Measurements from ENCODE around the gene IFNA4. TPM values are rescaled to one million over a fixed set of nuclear protein-coding genes. Genes with fewer than 3 reads are reported as not detected.
"Not testable (repeated sequence)": the region's sequence is repeated elsewhere in the genome, so short reads cannot be mapped to it uniquely, and the experiment has no call there.

IFNA4 gene
- total RNA-seq, 5 donors from 2014 or later (not counting 1 experiment from before 2014, with no cell fraction given): not detected

DNA sequence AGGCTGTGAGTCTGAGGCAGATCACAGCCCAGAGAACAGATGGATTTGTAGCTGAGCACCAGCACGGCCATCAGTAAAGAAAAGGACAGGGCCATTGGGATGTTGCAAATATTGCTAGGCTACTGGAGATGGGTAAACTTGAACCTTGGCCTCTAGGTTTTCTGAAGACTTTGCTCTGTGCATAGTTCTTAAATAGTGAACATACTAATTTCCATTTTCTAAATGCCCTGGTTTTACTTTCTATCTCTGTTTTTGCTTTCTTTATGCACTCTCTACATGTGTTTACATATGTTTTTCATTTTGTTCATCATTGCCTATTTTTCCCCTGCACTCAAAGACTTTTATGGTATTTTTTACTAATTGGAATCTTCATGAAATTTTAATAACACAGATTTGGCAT, 29.8 kb upstream of the IFNA4 start, which contains the start of gene IFNA16:
IFNA16 (minus strand) TSS at position 101 of the 400 bp plus-strand sequence; CDS start at position 95, 6 bp downstream.
- H3K36me3 Mint-ChIP-seq; H3K4me1 Mint-ChIP-seq; H3K4me3 Mint-ChIP-seq; ATAC-seq (replicated peaks in 1 of 4); H3K27ac ChIP-seq (ENCODE audit: low read length); H3K9me3 ChIP-seq; H3K27ac Mint-ChIP-seq; H3K36me3 ChIP-seq (ENCODE audit: control insufficient read depth in 2 of 2, extremely low read depth in 1 of 2, insufficient read depth in 1 of 2, low read length in 1 of 2); H3K27me3 ChIP-seq (replicated peaks in 1 of 2; ENCODE audit: control insufficient read depth in 2 of 2, extremely low read depth in 1 of 2, insufficient read depth in 2 of 2, low read length in 1 of 2); H3K4me1 ChIP-seq (ENCODE audit: control insufficient read depth in 1 of 2, extremely low read depth in 1 of 2, insufficient read depth in 2 of 2, low read length in 2 of 2); H3K4me3 ChIP-seq (ENCODE audit: control insufficient read depth in 1 of 2, extremely low read depth in 1 of 2, low read length in 1 of 2); H3K9me3 Mint-ChIP-seq; POLR2A ChIA-PET; DNase-seq: not testable (repeated sequence)
- H3K27me3 Mint-ChIP-seq: peaks cover 22 to 31% of the 10 kb centered on the region in 2 donors
- WGBS (ENCODE audit: insufficient coverage): no CpG with 5 or more reads among the region's 1 CpG
- CTCF ChIA-PET: interaction anchor here in 1 of 2 donors (0.9 kb wide), 1 partner anchor 22 kb away, joined by 3 read pairs; no protein-coding TSS in a partner anchor

DNA sequence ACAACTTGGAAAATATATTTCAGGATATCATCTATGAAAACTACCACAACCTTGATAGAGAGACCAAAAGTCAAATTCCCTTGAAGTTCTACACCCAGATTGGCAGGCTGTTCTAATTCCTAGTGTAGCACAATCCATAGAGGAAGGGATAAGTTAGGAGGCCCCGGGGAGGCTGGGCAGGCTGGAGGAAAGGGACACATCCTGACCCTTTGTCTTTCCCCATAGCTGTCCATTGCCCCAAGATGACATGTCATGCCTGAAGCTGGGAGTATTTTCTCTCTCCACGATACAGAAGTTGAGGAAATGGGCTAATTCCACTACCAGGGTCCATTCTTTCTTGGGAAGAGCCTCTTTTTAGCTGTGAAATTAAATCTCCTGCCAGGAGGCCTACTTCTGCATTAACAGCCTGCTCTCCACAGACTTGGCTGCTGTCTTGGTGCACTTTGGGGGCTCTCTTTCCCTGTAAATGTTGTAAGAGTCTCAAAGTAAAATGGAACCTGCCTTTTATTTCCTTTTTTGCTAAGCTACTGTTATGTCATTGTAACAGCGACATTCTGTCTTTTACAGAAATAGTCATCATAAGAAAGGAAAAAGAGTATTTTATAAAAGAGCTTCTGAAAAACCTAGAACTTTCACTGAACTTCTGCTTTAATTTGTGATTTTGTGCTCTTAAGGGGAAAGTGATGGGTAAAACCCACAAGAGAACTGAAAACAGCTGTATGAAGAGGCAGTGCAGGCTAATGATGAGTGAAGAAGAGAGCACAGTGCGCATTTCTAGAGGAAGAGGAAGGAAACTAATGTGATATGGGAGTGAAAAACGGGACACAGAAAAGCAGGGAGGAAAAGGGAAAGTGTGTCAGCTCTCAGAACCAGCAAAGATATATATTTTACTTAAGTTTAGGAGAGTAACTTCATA, 26.3 kb upstream of the IFNA4 start:
- H3K27ac Mint-ChIP-seq; H3K27me3 ChIP-seq (replicated peaks in 1 of 2; ENCODE audit: control insufficient read depth in 2 of 2, extremely low read depth in 1 of 2, insufficient read depth in 2 of 2, low read length in 1 of 2); H3K4me1 ChIP-seq (ENCODE audit: control insufficient read depth in 1 of 2, extremely low read depth in 1 of 2, insufficient read depth in 2 of 2, low read length in 2 of 2); H3K4me1 Mint-ChIP-seq; H3K36me3 Mint-ChIP-seq; H3K9me3 Mint-ChIP-seq; H3K36me3 ChIP-seq (ENCODE audit: control insufficient read depth in 2 of 2, extremely low read depth in 1 of 2, insufficient read depth in 1 of 2, low read length in 1 of 2); H3K4me3 ChIP-seq (ENCODE audit: control insufficient read depth in 1 of 2, extremely low read depth in 1 of 2, low read length in 1 of 2); H3K9me3 ChIP-seq; H3K27ac ChIP-seq (ENCODE audit: low read length); POLR2A ChIA-PET: not testable (repeated sequence)
- Mint-ChIP-seq H3K27me3 (peaks cover 7 to 15% of the 10 kb centered on the region in 2 donors), H3K4me3 (peak overlapping the region in 2 of 3 donors; percentile 6 to 23)
- WGBS (ENCODE audit: insufficient coverage): no CpG with 5 or more reads among the region's 5 CpGs
- CTCF ChIA-PET: interaction anchor here (0.6 to 0.7 kb wide), 2 partner anchors 32 to 229 kb away, joined by 3 to 4 read pairs; no protein-coding TSS in a partner anchor
- DNase-seq: peak in 1 of 35 experiments; percentile 25
- ATAC-seq (replicated peaks in 1 of 4): peak in 3 of 4 experiments; percentile 35 to 53 (median 41)

DNA sequence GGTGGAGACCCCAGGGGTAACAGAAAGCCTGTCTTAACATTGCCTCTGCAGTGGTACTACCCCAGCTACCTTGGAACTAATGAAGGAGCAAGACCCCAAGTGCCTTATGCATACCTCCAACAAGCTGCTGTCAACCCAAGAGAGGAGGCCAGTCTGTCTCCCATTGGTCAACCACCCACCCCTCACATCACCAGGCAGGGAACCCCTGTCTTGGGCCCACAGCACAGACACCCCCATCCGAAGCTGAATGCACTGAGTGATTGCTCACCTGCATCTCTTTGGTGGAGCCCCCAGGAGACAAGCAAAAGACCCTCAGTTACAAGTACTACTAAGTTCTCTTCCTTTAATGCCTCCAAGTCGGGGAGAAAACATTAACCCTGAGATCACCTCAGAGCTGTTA, 24.8 kb upstream of the IFNA4 start:
- CTCF ChIA-PET: not testable (repeated sequence)

DNA sequence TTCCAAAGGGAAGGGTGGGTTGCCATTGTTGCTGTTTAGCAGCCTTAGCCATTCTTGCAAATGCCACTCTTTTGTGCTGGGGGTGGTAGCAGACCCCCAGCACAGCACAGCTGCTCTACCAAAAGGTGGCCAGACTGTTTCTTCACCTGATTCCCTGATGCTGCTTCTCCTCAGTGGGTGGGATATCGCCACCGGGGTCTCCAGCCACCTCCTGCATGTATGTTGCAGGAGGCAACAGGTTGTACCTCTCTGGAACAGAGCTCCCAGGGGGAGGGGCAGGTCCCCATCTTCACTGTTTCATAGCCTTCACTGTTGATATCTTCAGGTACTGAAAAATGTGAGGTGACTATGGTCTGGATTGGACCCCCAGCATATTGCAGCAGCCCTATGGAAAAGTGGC, 23.4 kb upstream of the IFNA4 start:
- H3K4me1 Mint-ChIP-seq; H3K27me3 ChIP-seq (replicated peaks in 1 of 2; ENCODE audit: control insufficient read depth in 2 of 2, extremely low read depth in 1 of 2, insufficient read depth in 2 of 2, low read length in 1 of 2); H3K9me3 ChIP-seq; H3K4me3 ChIP-seq (ENCODE audit: control insufficient read depth in 1 of 2, extremely low read depth in 1 of 2, low read length in 1 of 2); H3K36me3 Mint-ChIP-seq; DNase-seq; H3K36me3 ChIP-seq (ENCODE audit: control insufficient read depth in 2 of 2, extremely low read depth in 1 of 2, insufficient read depth in 1 of 2, low read length in 1 of 2); POLR2A ChIA-PET; H3K4me3 Mint-ChIP-seq; CTCF ChIA-PET; H3K27ac ChIP-seq (ENCODE audit: low read length); H3K4me1 ChIP-seq (ENCODE audit: control insufficient read depth in 1 of 2, extremely low read depth in 1 of 2, insufficient read depth in 2 of 2, low read length in 2 of 2); ATAC-seq (replicated peaks in 1 of 4); H3K9me3 Mint-ChIP-seq; H3K27ac Mint-ChIP-seq: not testable (repeated sequence)
- peaks cover 8 to 16% of the 10 kb centered on the region in 2 donors for H3K27me3 Mint-ChIP-seq
- WGBS (ENCODE audit: insufficient coverage): no CpG with 5 or more reads among the region's 2 CpGs

More for the DNA sequence above, 24.8 kb upstream of the IFNA4 start:
- not testable (repeated sequence) for DNase-seq; H3K27ac ChIP-seq (ENCODE audit: low read length); H3K4me1 Mint-ChIP-seq; H3K27ac Mint-ChIP-seq; H3K36me3 ChIP-seq (ENCODE audit: control insufficient read depth in 2 of 2, extremely low read depth in 1 of 2, insufficient read depth in 1 of 2, low read length in 1 of 2); H3K4me3 Mint-ChIP-seq; H3K4me1 ChIP-seq (ENCODE audit: control insufficient read depth in 1 of 2, extremely low read depth in 1 of 2, insufficient read depth in 2 of 2, low read length in 2 of 2); H3K9me3 ChIP-seq; H3K4me3 ChIP-seq (ENCODE audit: control insufficient read depth in 1 of 2, extremely low read depth in 1 of 2, low read length in 1 of 2); H3K27me3 ChIP-seq (replicated peaks in 1 of 2; ENCODE audit: control insufficient read depth in 2 of 2, extremely low read depth in 1 of 2, insufficient read depth in 2 of 2, low read length in 1 of 2); H3K9me3 Mint-ChIP-seq; H3K36me3 Mint-ChIP-seq; ATAC-seq (replicated peaks in 1 of 4)
- H3K27me3 Mint-ChIP-seq: peaks cover 7 to 15% of the 10 kb centered on the region in 2 donors
- POLR2A ChIA-PET: interaction anchor here (0.6 kb wide), 2 partner anchors 20 to 107 kb away, joined by 3 to 9 read pairs; no protein-coding TSS in a partner anchor
- 67% methylated on average over 1 of the region's 2 CpGs for WGBS (ENCODE audit: insufficient coverage)

DNA sequence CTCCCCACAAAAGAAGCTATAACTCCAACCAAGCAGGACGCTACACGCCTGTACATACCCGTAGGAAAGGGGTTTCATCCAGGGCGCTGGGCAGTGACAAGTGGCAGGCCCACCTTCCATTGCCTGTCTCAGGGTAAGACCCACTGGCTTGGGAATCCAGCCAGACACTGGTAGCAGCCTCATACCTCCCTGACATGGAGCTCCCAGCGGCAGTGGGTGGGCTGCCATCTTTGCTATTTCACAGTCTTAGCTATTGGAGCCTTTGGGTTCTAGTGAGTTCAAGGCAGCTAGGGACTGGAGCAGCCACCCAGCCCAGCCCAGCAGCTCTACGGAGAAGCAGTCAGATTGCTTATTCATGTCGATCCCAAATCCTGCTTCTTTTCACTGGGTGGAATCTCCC, 22.9 kb upstream of the IFNA4 start:
- H3K27ac ChIP-seq (ENCODE audit: low read length): no peak overlapping the region
- no peak for DNase-seq
- H3K4me1 ChIP-seq (ENCODE audit: control insufficient read depth in 1 of 2, extremely low read depth in 1 of 2, insufficient read depth in 2 of 2, low read length in 2 of 2): no peaks in the 10 kb centered on the region
- Mint-ChIP-seq H3K27me3 (peaks cover 8 to 16% of the 10 kb centered on the region in 2 donors), H3K27ac (no peak overlapping the region), H3K36me3 (peaks cover 4% of the 10 kb centered on the region), H3K9me3 (no peaks in the 10 kb centered on the region), H3K4me1 (peaks cover 4% of the 10 kb centered on the region in 3 donors), H3K4me3 (no peak overlapping the region)
- 97% methylated on average over 7 of the region's 7 CpGs for WGBS (ENCODE audit: insufficient coverage)
- no peak overlapping the region for H3K4me3 ChIP-seq (ENCODE audit: control insufficient read depth in 1 of 2, extremely low read depth in 1 of 2, low read length in 1 of 2)
- CTCF ChIA-PET: interaction anchor here in 1 of 2 donors (0.5 kb wide), 1 partner anchor 44 kb away, joined by 3 read pairs; no protein-coding TSS in a partner anchor
- no peak for ATAC-seq (replicated peaks in 1 of 4)
- peaks cover 0 to 4% of the 10 kb centered on the region in 2 experiments for H3K27me3 ChIP-seq (replicated peaks in 1 of 2; ENCODE audit: control insufficient read depth in 2 of 2, extremely low read depth in 1 of 2, insufficient read depth in 2 of 2, low read length in 1 of 2)
- H3K9me3 ChIP-seq: no peaks in the 10 kb centered on the region
- no peaks in the 10 kb centered on the region for H3K36me3 ChIP-seq (ENCODE audit: control insufficient read depth in 2 of 2, extremely low read depth in 1 of 2, insufficient read depth in 1 of 2, low read length in 1 of 2)
- POLR2A ChIA-PET: no interaction called here

DNA sequence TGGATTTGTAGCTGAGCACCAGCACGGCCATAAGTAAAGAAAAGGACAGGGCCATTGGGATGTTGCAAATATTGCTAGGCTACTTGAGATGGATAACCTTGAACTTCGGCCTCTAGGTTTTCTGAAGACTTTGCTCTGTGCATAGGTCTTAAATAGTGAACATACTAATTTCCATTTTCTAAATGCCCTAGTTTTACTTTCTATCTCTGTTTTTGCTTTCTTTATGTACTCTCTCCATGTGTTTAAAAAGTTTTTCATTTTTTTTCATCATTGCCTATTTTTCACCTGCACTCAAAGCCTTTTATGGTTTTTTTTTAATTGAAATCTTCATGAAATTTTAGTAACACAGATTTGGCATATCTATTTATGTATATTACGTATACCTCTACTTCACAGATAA, 19.7 kb upstream of the IFNA4 start, which contains the start of gene IFNA10:
IFNA10 (minus strand) TSS at position 101 of the 400 bp plus-strand sequence; CDS start at position 55, 46 bp downstream.
- no CpG with 5 or more reads among the region's 3 CpGs for WGBS (ENCODE audit: insufficient coverage)
- CTCF ChIA-PET; H3K4me1 Mint-ChIP-seq; H3K4me1 ChIP-seq (ENCODE audit: control insufficient read depth in 1 of 2, extremely low read depth in 1 of 2, insufficient read depth in 2 of 2, low read length in 2 of 2); H3K4me3 ChIP-seq (ENCODE audit: control insufficient read depth in 1 of 2, extremely low read depth in 1 of 2, low read length in 1 of 2); H3K4me3 Mint-ChIP-seq; DNase-seq; POLR2A ChIA-PET; H3K9me3 ChIP-seq; H3K27ac ChIP-seq (ENCODE audit: low read length); ATAC-seq (replicated peaks in 1 of 4); H3K9me3 Mint-ChIP-seq; H3K27me3 ChIP-seq (replicated peaks in 1 of 2; ENCODE audit: control insufficient read depth in 2 of 2, extremely low read depth in 1 of 2, insufficient read depth in 2 of 2, low read length in 1 of 2); H3K36me3 Mint-ChIP-seq; H3K36me3 ChIP-seq (ENCODE audit: control insufficient read depth in 2 of 2, extremely low read depth in 1 of 2, insufficient read depth in 1 of 2, low read length in 1 of 2); H3K27ac Mint-ChIP-seq: not testable (repeated sequence)
- peaks cover 10 to 21% of the 10 kb centered on the region in 2 donors for H3K27me3 Mint-ChIP-seq
